GM12865 (cell line): ENCODE measurements around the gene SECISBP2L.
A peak's percentile ranks its signal among the peaks of the same experiment; 100 is the strongest.

Experiments
- DNase-seq: peaks from one replicate; pipeline ENCODE4 v3.0.0; 2010; ENCODE audit warnings: low read depth
- H3K4me3 ChIP-seq: 2 replicates; pipeline ENCODE4 v1.5.1; 2011; ENCODE audit warnings: mild to moderate bottlenecking, low read depth, low read length, control low read depth
- TF ChIP-seq, protein P1 (sequence below): IDR thresholded peaks from 2 replicates; pipeline ENCODE4 v1.5.1; 2011; ENCODE audit warnings: low read length, control low read depth, low read depth, inconsistent platforms; ENCODE audit not compliant: insufficient read depth; ENCODE audit errors: missing control alignments

SECISBP2L gene

DNA sequence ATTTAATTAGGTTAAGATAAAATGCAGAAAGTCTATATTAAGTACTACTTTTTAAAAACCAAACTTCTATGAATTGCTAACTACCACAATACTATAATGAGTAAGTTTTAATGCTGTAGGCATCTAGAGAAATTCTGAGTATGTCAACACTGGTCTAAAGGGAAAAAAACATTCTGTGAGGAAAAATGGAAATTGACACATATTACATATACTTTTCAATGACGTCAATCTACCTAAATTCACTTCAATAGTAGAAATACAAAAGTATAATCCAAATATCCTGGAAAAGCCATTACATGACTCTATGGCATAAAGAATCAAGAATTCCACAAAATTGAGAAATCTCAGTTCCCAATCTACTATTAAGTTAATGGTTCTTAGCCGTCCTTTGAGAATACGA is 2.2 kb downstream of the SECISBP2L start:
- no peak for DNase-seq
- TF ChIP-seq, protein P1, sequence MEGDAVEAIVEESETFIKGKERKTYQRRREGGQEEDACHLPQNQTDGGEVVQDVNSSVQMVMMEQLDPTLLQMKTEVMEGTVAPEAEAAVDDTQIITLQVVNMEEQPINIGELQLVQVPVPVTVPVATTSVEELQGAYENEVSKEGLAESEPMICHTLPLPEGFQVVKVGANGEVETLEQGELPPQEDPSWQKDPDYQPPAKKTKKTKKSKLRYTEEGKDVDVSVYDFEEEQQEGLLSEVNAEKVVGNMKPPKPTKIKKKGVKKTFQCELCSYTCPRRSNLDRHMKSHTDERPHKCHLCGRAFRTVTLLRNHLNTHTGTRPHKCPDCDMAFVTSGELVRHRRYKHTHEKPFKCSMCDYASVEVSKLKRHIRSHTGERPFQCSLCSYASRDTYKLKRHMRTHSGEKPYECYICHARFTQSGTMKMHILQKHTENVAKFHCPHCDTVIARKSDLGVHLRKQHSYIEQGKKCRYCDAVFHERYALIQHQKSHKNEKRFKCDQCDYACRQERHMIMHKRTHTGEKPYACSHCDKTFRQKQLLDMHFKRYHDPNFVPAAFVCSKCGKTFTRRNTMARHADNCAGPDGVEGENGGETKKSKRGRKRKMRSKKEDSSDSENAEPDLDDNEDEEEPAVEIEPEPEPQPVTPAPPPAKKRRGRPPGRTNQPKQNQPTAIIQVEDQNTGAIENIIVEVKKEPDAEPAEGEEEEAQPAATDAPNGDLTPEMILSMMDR, result no peak
- peak overlapping the region; percentile 96 for H3K4me3 ChIP-seq

DNA sequence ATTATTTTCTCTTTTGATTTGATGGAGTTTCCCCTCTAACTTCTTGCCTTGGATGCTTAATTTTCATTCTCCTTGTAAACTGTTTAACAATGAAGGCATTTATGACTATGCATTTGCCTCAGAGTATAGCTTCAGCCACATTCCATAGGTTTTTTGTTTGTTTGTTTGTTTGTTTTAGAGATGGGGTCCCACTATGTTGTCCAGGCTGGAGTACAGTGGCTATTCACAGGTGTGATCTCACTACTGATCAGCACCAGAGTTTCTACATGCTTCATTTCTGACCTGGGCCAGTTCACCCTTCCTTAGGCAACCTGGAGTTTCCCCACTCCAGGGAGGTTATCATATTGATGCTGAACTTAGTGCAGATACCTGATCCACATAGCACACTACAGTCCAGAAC is 4.1 kb downstream of the SECISBP2L start:
- no peak overlapping the region for H3K4me3 ChIP-seq
- TF ChIP-seq, protein P1, result no peak
- no peak for DNase-seq

DNA sequence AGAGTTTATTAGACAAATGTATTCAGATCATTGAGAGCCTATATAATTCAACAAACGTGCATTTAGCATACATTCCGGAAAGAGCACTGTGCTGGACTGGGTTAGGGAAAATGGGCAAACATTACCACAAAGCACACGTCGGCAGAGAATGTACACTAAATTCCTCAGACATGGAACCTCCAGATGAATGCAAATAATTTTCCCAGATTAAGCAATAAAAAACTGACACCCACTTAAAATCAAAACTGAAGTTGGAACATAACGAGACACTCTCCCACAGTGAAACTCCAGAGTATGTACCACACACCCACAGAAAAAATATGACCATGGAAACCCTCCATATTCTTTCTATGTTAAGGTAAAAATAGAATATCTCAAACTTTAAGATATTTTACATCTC is 4.8 kb downstream of the SECISBP2L start:
- no peak for DNase-seq
- TF ChIP-seq, protein P1, result no peak
- H3K4me3 ChIP-seq, result no peak overlapping the region

DNA sequence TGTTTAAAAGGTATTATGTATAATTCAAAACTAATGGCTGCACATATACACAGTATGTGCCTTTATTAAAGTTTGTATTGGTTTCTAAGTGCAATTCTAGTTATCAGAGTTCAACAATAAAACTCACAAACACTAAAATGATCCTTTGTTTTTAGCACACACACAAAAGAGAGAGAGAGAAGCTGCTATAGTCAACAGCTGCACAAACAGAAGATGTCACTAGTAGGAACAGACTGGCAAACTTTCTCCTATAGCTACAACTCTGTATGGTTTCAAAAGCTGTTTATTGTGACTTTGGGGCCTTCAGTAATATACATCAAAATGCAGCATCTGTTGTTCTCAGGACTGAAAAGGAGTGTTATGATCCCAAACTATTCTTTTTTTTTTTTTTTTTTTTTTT is 6.1 kb downstream of the SECISBP2L start:
- DNase-seq, result no peak
- H3K4me3 ChIP-seq, result no peak overlapping the region
- TF ChIP-seq, protein P1, result no peak

DNA sequence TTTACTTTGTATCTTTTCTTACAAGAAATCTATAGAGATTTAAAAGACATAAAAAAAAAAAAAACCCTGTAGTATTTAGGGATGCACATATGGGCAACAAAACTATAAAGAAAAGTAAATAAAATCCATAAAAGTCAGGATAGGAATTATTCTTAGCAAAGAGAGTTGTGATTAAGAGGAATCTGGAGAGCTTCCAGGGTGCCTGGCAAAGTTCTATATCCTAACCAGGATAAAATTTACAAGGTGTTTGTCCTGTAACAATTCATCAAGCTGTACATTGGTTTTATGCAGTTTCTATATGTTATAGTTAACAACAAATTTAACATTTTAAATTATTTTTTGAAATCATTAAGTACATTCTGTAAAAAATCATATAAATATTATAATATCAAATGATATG is 7.9 kb downstream of the SECISBP2L start:
- TF ChIP-seq, protein P1, result no peak
- no peak overlapping the region for H3K4me3 ChIP-seq
- DNase-seq, result no peak

DNA sequence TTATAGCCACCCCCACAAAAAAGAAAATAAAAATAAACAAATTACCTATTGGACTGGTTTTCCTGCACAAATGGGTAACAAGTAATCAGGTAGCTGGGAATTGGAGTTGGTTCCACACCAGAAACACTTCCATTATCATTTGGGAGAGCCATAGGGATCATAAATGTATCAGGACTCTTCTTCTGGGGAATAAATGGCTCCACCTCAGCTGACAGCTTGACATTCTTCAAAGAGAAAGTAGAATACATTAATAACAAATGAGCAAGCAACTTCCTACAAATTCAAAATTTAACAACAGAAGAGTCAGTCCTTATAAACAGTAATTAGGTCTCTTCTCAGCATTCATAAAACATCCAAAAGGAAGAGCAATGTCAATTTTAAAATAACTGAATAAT is 8.7 kb downstream of the SECISBP2L start:
- TF ChIP-seq, protein P1, result no peak

More for the DNA sequence above, 8.7 kb downstream of the SECISBP2L start:
- H3K4me3 ChIP-seq, result no peak overlapping the region
- DNase-seq, result no peak
